Adipocyte (in vitro differentiated cells): ENCODE measurements around the gene IL4R.

ENCODE experiments used
- DNase-seq: peaks from one replicate; pipeline ENCODE4 v3.0.0-alpha.2; 2015; ENCODE audit warnings: low read depth
- H3K27me3 ChIP-seq: replicated peaks from 2 replicates; pipeline ENCODE4 v1.7.0; 2013; ENCODE audit warnings: mild to moderate bottlenecking, low read length, moderate library complexity; ENCODE audit not compliant: control insufficient read depth, insufficient read depth
- H3K36me3 ChIP-seq: 2 replicates; pipeline ENCODE4 v1.7.0; 2013; ENCODE audit warnings: low read length, mild to moderate bottlenecking, moderate library complexity; ENCODE audit not compliant: control insufficient read depth, insufficient read depth, severe bottlenecking
- H3K4me1 ChIP-seq: 2 replicates; pipeline ENCODE4 v1.7.0; 2013; ENCODE audit warnings: mild to moderate bottlenecking, low read length, moderate library complexity; ENCODE audit not compliant: control insufficient read depth, insufficient read depth
- H3K4me3 ChIP-seq: 2 replicates; pipeline ENCODE4 v1.7.0; 2013; ENCODE audit warnings: mild to moderate bottlenecking, low read length, moderate library complexity
- H3K9ac ChIP-seq: 2 replicates; pipeline ENCODE4 v1.7.0; 2013; ENCODE audit warnings: mild to moderate bottlenecking, low read length, moderate library complexity
- H3K9me3 ChIP-seq: 2 replicates; pipeline ENCODE4 v1.7.0; 2013; ENCODE audit warnings: mild to moderate bottlenecking, low read length, moderate library complexity; ENCODE audit not compliant: control insufficient read depth

IL4R gene

DNA sequence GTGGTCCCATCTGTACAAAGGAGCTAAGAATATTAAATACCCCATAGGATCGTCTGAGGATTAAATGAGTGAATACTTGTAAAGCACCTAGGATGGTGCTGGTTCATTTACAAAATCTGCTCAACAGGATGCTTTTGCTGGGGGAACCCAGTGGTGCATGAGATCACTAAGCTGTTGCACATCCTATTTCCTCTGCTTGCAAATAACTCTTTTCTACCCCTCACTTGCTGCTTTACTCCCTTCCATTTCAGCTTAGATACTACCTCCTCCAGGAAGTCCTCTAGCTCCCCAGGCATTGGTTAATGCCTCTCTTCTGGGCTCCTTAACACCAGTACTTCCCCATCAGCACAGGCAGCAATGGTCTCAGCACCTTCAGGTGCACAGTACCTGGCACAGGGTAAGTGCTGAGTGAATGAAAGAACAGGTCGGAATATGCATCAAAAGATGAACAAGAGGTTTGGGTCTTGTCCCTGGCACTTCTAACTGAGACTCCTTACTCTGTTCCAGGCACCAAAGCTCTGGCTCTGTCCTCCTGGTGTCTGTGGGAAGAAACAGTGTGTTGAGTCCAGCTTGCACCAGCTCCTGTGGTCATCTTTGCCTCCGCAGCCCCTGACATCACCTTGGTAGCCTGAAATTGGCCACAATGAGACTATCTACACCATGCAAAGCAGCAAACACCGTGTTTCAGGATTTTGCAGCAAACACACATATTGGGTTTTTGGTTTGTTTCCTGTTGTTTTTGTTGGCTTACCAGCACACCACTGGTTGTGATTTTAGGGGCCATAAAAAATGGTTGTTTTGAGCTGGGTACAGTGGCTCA lies 64.1 kb downstream of the IL4R start:
- H3K4me1 ChIP-seq = no peaks in the 10 kb centered on the region
- no peak overlapping the region for H3K9ac ChIP-seq
- H3K4me3 ChIP-seq = no peak overlapping the region
- peaks cover 10% of the 10 kb centered on the region for H3K27me3 ChIP-seq
- no peak for DNase-seq
- H3K36me3 ChIP-seq = no peaks in the 10 kb centered on the region
- no peaks in the 10 kb centered on the region for H3K9me3 ChIP-seq

DNA sequence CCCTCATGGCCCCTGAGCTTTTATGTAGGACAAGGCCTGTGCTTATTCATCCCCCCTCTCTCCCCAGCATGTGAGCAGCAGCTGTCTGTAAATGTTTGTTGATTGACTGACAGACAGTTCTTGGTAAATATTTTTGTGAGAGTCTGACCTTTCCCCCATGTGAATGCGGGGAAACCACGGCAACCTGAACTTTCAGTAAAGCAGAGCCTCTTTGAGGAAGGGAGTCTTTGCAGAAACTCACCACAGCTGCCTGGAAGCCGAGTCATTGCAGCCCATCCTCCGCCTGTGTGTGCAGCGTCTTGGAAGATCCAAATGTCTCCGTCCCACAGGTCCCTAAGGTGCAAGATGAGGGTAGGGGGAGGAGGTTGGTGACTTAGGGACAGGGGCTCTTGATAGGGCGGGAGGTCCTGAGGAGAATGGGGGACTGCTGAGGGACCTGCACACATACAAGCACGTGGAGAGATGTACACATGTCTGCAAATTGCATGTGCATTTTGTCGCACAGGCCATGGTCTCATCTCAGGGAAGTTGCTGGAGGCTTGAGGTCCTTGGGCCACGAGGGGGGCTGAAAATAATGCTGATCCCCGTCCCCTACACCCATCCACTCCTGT lies 65.2 kb downstream of the IL4R start:
- Histone ChIP-seq H3K4me3 (no peak overlapping the region), H3K4me1 (no peaks in the 10 kb centered on the region), H3K27me3 (peaks cover 10% of the 10 kb centered on the region), H3K9me3 (peaks cover 4% of the 10 kb centered on the region), H3K9ac (no peak overlapping the region), H3K36me3 (no peaks in the 10 kb centered on the region)
- DNase-seq = no peak

DNA sequence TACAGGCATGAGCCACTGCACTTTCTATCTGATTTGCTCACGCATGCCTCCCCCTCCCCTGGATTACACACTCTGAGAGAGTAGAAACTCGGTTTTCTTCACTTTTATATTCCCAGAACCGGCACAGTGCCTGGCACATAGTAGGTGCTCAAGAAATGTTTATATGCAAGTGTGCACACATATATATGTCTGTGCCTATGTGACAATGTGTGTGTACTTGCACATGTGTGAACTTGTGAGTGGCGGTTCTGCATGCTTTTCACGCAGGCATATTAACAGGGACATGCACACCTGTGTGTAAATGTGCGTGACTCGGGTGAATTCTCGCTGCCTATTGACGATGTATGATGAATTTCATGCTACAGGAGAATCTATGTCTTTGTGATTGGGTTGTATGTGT lies 66.1 kb downstream of the IL4R start:
- Histone ChIP-seq H3K36me3 (no peaks in the 10 kb centered on the region), H3K4me3 (no peak overlapping the region)

DNA sequence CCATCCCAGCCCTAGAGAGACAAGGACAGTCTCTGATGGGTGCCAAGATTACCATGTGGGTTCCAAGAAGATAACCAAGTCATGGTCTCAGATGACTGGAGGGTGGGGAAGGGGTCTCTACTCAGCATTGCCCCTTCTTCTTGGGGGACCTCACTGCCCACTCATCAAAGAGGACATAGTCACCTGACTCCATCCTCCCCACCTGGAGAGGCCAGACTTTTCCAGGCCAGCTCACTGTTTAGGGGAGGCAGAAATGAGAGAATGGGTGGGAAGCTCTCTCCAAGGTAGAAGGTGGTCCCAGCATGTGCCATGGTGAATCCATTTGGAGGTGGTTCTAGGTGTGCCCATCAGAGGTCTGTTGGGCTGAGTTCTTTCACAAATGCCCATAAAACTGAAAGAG lies 67.5 kb downstream of the IL4R start:
- no peak for DNase-seq
- Histone ChIP-seq H3K9ac (no peak overlapping the region), H3K36me3 (no peaks in the 10 kb centered on the region), H3K4me3 (no peak overlapping the region), H3K4me1 (no peaks in the 10 kb centered on the region), H3K9me3 (peaks cover 12% of the 10 kb centered on the region), H3K27me3 (peaks cover 10% of the 10 kb centered on the region)

More for the DNA sequence above, 66.1 kb downstream of the IL4R start:
- DNase-seq = no peak
- H3K9ac ChIP-seq = no peak overlapping the region
- no peaks in the 10 kb centered on the region for H3K4me1 ChIP-seq
- H3K27me3 ChIP-seq = peaks cover 10% of the 10 kb centered on the region
- peaks cover 12% of the 10 kb centered on the region for H3K9me3 ChIP-seq

DNA sequence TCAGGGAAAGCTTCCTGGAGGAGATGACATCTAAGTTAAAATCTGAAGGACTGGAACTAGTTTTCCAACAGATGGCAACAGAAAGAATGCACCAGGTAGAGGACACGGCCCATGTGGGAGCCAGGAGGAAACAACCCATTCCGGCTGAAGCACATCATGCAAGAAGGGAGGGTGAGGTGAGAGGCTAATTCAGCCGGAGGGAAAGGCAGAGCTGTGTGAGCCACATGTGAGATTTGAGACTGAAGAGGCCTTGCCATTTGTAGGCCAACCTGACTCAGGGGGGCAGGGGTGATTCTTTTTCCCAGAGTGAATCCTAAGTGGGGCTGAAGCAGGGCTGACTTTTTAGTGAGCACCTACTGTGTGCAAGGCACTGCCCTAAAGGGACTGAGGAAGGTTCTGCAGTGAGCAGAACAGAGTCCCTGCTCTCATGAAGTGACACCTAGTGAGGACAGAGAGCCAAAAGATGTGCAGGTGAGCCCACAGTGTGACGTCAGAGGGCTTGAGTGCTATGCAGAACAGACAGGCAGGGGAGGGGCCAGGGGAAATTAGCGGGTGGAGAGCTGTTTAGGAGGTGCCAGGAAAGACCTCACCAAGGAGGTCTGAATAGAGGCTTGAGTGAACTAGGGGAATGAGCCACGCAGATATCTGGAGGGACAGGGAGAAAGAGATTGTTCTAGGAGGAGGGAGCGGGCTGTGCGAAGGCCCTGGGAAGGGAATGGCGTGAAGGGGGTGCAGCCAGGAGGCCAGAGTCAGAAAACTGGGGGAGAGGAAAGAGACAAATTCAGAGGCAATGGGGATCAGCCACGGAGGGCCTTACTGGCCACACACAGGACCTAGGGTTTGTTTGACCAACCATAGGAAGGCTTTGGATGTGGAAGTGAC lies 68.4 kb downstream of the IL4R start:
- no peak overlapping the region for H3K4me3 ChIP-seq
- peaks cover 12% of the 10 kb centered on the region for H3K9me3 ChIP-seq
- H3K27me3 ChIP-seq = peaks cover 10% of the 10 kb centered on the region
- H3K4me1 ChIP-seq = no peaks in the 10 kb centered on the region
- H3K36me3 ChIP-seq = no peaks in the 10 kb centered on the region
- DNase-seq = no peak
- H3K9ac ChIP-seq = no peak overlapping the region

DNA sequence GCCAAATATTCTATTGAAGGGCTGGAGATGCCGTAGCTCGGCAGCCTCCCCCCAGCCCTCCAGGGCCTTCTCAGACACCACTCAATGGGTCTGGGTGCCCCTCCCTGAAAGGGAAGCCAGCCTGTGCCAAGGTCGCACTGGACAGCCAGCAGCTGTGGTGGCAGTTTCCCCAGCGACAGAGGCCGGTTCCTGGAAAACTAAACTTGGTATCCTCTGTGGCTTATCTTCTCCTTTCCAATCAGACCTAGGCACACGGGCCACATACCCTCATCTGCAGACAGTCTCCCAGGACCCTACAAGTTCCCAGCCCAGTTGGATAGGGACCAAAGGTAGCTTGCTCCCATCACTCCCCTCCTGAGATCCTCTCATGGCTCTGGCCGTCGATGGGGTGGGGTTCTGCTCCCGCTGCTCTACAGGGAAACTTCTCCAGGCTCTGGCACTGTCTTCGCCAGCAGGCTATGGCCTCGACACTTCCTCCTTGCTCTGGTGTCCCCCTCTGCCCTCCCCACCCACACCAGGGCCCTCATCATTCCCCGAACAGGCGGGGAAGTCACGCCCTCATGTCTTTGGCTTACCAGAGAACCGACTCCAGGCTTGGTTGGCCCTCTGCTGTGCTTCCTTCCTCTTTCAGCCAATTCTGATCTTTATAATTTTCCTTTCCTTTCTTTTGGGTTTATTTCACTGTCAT lies 69.9 kb downstream of the IL4R start:
- Histone ChIP-seq H3K27me3 (peaks cover 7% of the 10 kb centered on the region), H3K9ac (no peak overlapping the region), H3K4me3 (no peak overlapping the region), H3K9me3 (peaks cover 12% of the 10 kb centered on the region), H3K36me3 (no peaks in the 10 kb centered on the region), H3K4me1 (no peaks in the 10 kb centered on the region)
- DNase-seq = no peak

DNA sequence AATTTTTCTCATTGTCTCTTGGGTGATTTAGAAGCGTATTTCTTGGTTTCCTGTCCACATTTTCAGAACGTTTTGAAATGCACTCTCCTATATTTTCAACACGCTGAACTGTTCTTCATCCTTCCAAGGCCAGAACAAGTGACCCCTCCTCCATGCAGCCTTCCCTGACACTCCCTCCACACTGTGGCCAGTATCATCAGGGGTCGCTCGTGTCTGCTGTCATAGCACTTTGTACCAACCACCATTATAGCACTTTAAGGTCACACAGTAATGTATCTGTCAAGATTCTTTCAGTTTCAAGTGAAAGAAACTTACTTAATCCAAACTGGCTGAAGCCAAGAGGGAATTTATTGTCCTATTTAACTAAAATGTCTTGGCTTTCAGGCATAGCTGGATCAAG lies 70.7 kb downstream of the IL4R start:
- Histone ChIP-seq H3K36me3 (no peaks in the 10 kb centered on the region), H3K9me3 (peaks cover 12% of the 10 kb centered on the region), H3K9ac (no peak overlapping the region), H3K4me3 (no peak overlapping the region), H3K27me3 (peaks cover 14% of the 10 kb centered on the region), H3K4me1 (no peaks in the 10 kb centered on the region)
- no peak for DNase-seq

DNA sequence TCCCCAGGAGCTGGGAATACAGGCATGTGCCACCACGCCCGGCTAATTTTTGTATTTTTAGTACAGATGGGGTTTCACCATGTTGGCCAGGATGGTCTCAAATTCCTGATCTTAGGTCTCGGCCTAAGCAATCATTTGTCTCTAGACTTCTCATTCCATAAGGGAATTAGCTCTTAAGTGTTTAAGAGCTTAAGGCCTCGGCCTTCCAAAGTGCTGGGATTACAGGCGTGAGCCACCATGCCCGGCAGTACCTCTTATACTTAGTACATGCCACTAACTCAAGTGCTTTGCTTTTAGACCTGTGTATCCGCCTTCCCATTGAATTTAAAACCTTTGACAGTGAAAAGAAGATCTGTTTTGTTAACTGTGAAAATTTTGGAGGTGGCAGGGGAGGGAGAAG lies 71.6 kb downstream of the IL4R start:
- no peaks in the 10 kb centered on the region for H3K36me3 ChIP-seq
- peaks cover 15% of the 10 kb centered on the region for H3K27me3 ChIP-seq
- H3K9ac ChIP-seq = no peak overlapping the region
- no peaks in the 10 kb centered on the region for H3K4me1 ChIP-seq
- peaks cover 15% of the 10 kb centered on the region for H3K9me3 ChIP-seq
- no peak overlapping the region for H3K4me3 ChIP-seq
- no peak for DNase-seq

DNA sequence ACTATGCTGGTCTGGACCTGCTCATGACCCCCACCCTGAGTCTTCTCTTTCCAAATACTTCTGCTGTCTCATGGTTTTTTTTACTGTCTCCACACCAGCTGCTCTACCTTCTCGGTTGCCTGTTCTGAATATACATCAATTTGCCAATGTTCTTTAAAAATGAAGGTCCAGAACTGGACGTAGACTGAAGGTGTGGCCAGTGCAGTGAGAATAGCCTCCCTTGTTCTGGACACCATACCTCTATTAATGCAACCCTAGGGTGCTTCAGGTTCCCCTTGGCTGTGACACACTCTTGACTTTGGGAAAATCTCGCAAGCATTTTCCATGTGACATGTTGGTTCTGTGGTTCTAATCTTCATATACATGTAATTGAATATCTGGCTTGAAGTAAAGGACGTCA lies 72.9 kb downstream of the IL4R start:
- Histone ChIP-seq H3K4me3 (no peak overlapping the region), H3K36me3 (no peaks in the 10 kb centered on the region), H3K9ac (no peak overlapping the region), H3K27me3 (peaks cover 14% of the 10 kb centered on the region), H3K4me1 (no peaks in the 10 kb centered on the region), H3K9me3 (peaks cover 15% of the 10 kb centered on the region)
- DNase-seq = no peak

DNA sequence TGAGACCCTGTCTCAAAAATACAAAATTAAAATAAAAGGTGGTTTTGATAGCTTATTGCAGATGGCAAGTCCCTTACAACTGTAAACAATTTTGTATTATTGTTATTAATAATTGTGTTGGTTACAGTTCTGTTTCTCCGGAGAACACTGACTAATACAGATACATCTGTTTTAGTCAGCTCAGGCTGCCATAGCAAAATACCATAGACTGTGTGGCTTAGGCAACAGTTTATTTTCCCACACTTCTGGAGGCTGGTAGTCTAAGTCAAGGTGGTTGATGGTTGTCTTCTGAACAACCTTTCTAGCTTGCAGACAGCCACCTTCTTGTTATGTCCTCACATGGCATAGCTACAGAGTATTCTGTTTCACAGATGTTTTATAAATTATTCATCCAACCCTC lies 74.0 kb downstream of the IL4R start:
- no peak overlapping the region for H3K4me3 ChIP-seq
- H3K9me3 ChIP-seq = peaks cover 22% of the 10 kb centered on the region
- H3K4me1 ChIP-seq = no peaks in the 10 kb centered on the region
- DNase-seq = no peak
- H3K9ac ChIP-seq = no peak overlapping the region
- peaks cover 11% of the 10 kb centered on the region for H3K27me3 ChIP-seq
- no peaks in the 10 kb centered on the region for H3K36me3 ChIP-seq
